HG03442 (cell line): ENCODE data around the gene METTL4.
A peak's percentile ranks its signal among the peaks of the same experiment; 100 is the strongest.

Experiments
- ATAC-seq: cut with Tn5 transposase; IDR thresholded peaks from one replicate; pipeline ENCODE4 v1.9.1; 2021; ENCODE audit warnings: mild to moderate bottlenecking, moderate library complexity; ENCODE audit not compliant: unreplicated experiment

METTL4 gene

GRCh38 chr18:2571200-2572170 is at the start of gene METTL4, which contains the start of gene NDC80:
TSS of gene METTL4 (minus strand) at chr18:2571505. CDS start at chr18:2567216, 4,289 bp downstream.
TSS of gene NDC80 (plus strand) at chr18:2571557. CDS start at chr18:2572986, 1,429 bp downstream.
- ATAC-seq: peak; percentile 76

GRCh38 chr18:2618009-2618408 is 46.7 kb upstream of the METTL4 start:
- no peak for ATAC-seq

GRCh38 chr18:2617401-2617998 is 46.2 kb upstream of the METTL4 start:
- no peak for ATAC-seq

- ATAC-seq: no peak
These were observed 41.7 kb upstream of the METTL4 start for GRCh38 chr18:2612996-2613395.

GRCh38 chr18:2610549-2610948 is 39.2 kb upstream of the METTL4 start:
- ATAC-seq: no peak

GRCh38 chr18:2609604-2610003 is 38.3 kb upstream of the METTL4 start:
- no peak for ATAC-seq

- ATAC-seq: no peak
These were observed 35.0 kb upstream of the METTL4 start for GRCh38 chr18:2606335-2606734.

- ATAC-seq: no peak
These were observed 31.5 kb upstream of the METTL4 start for GRCh38 chr18:2602844-2603243.

GRCh38 chr18:2597639-2598038 is 26.3 kb upstream of the METTL4 start:
- no peak for ATAC-seq

GRCh38 chr18:2590303-2590702 is 19.0 kb upstream of the METTL4 start:
- ATAC-seq: no peak

- ATAC-seq: no peak
These were observed 18.2 kb upstream of the METTL4 start for GRCh38 chr18:2589345-2590068.

GRCh38 chr18:2588666-2589344 is 17.5 kb upstream of the METTL4 start:
- ATAC-seq: no peak

- ATAC-seq: no peak
These were observed 16.5 kb upstream of the METTL4 start for GRCh38 chr18:2587788-2588187.

- no peak for ATAC-seq
These were observed 2.1 kb upstream of the METTL4 start for GRCh38 chr18:2573408-2573807.

- ATAC-seq: no peak
These were observed 1.6 kb upstream of the METTL4 start for GRCh38 chr18:2572892-2573291.

- ATAC-seq: peak; percentile 23
These were observed 865 bp upstream of the METTL4 start for GRCh38 chr18:2572171-2572569.

GRCh38 chr18:2570772-2571199 is 519 bp downstream of the METTL4 start:
- ATAC-seq: peak; percentile 43

GRCh38 chr18:2569338-2570207 is 1.7 kb downstream of the METTL4 start:
- no peak for ATAC-seq

- ATAC-seq: no peak
These were observed 2.7 kb downstream of the METTL4 start for GRCh38 chr18:2568605-2569004.

- no peak for ATAC-seq
These were observed 3.2 kb downstream of the METTL4 start for GRCh38 chr18:2568129-2568528.
